Transverse colon (tissue), 4 donors: ENCODE results near the gene PPDPF.

Experiments used
- CTCF ChIP-seq, 5 experiments: fragments of 200-600 bp in 3 of 5; fragments of 450-650 bp in 2 of 5; sonication (generic) in 3 of 5; IDR thresholded peaks; 1 replicate in 2 of 5; 2 replicates in 3 of 5; pipeline ENCODE4 v1.5.1; 2016 to 2017; ENCODE audit warnings: antibody characterized with exemption in 5 of 5, inconsistent platforms in 3 of 5, mild to moderate bottlenecking in 2 of 5, moderate library complexity in 1 of 5
- POLR2A ChIP-seq: fragments of 450-650 bp; IDR thresholded peaks from one replicate; pipeline ENCODE4 v1.6.1; 2016; ENCODE audit warnings: antibody characterized with exemption, mild to moderate bottlenecking, moderate library complexity
- POLR2AphosphoS5 ChIP-seq, 3 donors: sonication (generic); formaldehyde crosslinking; IDR thresholded peaks; one replicate each; pipeline ENCODE4 v1.6.1; 2016; ENCODE audit warnings: antibody characterized with exemption in 3 of 3

GRCh38 chr20:63491078-63491477 is 29.5 kb upstream of the PPDPF start:
- TF ChIP-seq CTCF (IDR thresholded peaks at IDR 0.05) (no peak), POLR2A (no peak), POLR2AphosphoS5 (IDR thresholded peaks at IDR 0.05) (no peak)
